IMR-90 (cell line): ENCODE results near the gene SPDEF.

Experiments used
- CEBPB ChIP-seq: IDR thresholded peaks from 2 replicates; pipeline ENCODE4 v1.6.1; 2012; ENCODE audit warnings: low read depth, low read length, improper control_type of control experiment
- CHD1 ChIP-seq: IDR thresholded peaks from 2 replicates; pipeline ENCODE4 v1.6.1; 2012; ENCODE audit warnings: low read depth, low read length, improper control_type of control experiment
- FOS ChIP-seq: fragments of 150-350 bp; IDR thresholded peaks from 2 replicates; pipeline ENCODE4 v1.6.1; 2016; ENCODE audit warnings: low read depth, low read length
- MAFK ChIP-seq: IDR thresholded peaks from 2 replicates; pipeline ENCODE4 v1.6.1; 2012; ENCODE audit warnings: low read depth, low read length, improper control_type of control experiment
- MAZ ChIP-seq: IDR thresholded peaks from 2 replicates; pipeline ENCODE4 v1.6.1; 2012; ENCODE audit warnings: low read depth, mild to moderate bottlenecking, low read length, improper control_type of control experiment, moderate library complexity, borderline replicate concordance
- MXI1 ChIP-seq: IDR thresholded peaks from 2 replicates; pipeline ENCODE4 v1.6.1; 2012; ENCODE audit warnings: low read depth, mild to moderate bottlenecking, low read length, moderate library complexity, borderline replicate concordance
- POLR2A ChIP-seq: IDR thresholded peaks from 2 replicates; pipeline ENCODE4 v1.6.1; 2012; ENCODE audit warnings: mild to moderate bottlenecking, low read depth, low read length
- RAD21 ChIP-seq: IDR thresholded peaks from 2 replicates; pipeline ENCODE4 v1.6.1; 2012; ENCODE audit warnings: low read length, improper control_type of control experiment
- RCOR1 ChIP-seq: IDR thresholded peaks from 2 replicates; pipeline ENCODE4 v1.6.1; 2012; ENCODE audit warnings: mild to moderate bottlenecking, low read length, improper control_type of control experiment; ENCODE audit not compliant: insufficient replicate concordance
- RFX5 ChIP-seq: IDR thresholded peaks from 2 replicates; pipeline ENCODE4 v1.8.0; 2012; ENCODE audit warnings: low read depth, mild to moderate bottlenecking, low read length, moderate library complexity
- TF ChIP-seq, protein P1 (sequence below): conservative IDR thresholded peaks from 2 replicates; pipeline ENCODE4 v1.5.1; 2012; ENCODE audit warnings: mild to moderate bottlenecking, low read depth, low read length, improper control_type of control experiment
- TF ChIP-seq, protein P2 (sequence below): fragments of 150-350 bp; IDR thresholded peaks from 2 replicates; pipeline ENCODE4 v1.6.1; 2017; ENCODE audit warnings: mild to moderate bottlenecking, antibody characterized with exemption, low read length, low read depth
- TF ChIP-seq, protein P3 (sequence below): fragments of 150-350 bp; IDR thresholded peaks from 2 replicates; pipeline ENCODE4 v1.6.1; 2016; ENCODE audit warnings: low read depth, mild to moderate bottlenecking, low read length, moderate library complexity, borderline replicate concordance

DNA sequence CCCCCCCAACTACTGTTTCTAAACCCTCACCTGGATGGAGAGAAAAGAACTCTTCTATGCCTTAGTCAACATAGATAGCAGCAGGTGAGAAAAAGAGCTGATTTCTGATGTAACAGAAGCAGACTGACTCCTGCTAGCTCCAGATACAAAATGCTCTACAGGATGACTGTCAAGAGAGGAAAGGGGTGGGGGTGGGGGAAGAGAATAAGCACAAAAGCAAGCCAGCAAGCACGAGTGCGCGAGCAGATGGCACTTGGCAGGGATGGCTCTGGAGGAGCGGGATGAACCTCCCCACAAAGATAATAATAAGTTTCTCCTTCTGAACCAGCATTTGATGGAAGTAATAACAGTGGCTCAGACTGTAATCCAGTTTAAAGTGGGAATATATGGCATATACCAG lies 45.6 kb upstream of the SPDEF start:
- no peak for TF ChIP-seq MAZ
- TF ChIP-seq, protein P1, sequence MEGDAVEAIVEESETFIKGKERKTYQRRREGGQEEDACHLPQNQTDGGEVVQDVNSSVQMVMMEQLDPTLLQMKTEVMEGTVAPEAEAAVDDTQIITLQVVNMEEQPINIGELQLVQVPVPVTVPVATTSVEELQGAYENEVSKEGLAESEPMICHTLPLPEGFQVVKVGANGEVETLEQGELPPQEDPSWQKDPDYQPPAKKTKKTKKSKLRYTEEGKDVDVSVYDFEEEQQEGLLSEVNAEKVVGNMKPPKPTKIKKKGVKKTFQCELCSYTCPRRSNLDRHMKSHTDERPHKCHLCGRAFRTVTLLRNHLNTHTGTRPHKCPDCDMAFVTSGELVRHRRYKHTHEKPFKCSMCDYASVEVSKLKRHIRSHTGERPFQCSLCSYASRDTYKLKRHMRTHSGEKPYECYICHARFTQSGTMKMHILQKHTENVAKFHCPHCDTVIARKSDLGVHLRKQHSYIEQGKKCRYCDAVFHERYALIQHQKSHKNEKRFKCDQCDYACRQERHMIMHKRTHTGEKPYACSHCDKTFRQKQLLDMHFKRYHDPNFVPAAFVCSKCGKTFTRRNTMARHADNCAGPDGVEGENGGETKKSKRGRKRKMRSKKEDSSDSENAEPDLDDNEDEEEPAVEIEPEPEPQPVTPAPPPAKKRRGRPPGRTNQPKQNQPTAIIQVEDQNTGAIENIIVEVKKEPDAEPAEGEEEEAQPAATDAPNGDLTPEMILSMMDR: no peak
- no peak for TF ChIP-seq RFX5
- TF ChIP-seq RCOR1: no peak
- no peak for TF ChIP-seq MXI1
- TF ChIP-seq RAD21: no peak
- TF ChIP-seq MAFK: no peak
- TF ChIP-seq POLR2A: no peak
- TF ChIP-seq CHD1: no peak
- TF ChIP-seq, protein P2, sequence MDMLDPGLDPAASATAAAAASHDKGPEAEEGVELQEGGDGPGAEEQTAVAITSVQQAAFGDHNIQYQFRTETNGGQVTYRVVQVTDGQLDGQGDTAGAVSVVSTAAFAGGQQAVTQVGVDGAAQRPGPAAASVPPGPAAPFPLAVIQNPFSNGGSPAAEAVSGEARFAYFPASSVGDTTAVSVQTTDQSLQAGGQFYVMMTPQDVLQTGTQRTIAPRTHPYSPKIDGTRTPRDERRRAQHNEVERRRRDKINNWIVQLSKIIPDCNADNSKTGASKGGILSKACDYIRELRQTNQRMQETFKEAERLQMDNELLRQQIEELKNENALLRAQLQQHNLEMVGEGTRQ: no peak
- no peak for TF ChIP-seq FOS
- TF ChIP-seq, protein P3, sequence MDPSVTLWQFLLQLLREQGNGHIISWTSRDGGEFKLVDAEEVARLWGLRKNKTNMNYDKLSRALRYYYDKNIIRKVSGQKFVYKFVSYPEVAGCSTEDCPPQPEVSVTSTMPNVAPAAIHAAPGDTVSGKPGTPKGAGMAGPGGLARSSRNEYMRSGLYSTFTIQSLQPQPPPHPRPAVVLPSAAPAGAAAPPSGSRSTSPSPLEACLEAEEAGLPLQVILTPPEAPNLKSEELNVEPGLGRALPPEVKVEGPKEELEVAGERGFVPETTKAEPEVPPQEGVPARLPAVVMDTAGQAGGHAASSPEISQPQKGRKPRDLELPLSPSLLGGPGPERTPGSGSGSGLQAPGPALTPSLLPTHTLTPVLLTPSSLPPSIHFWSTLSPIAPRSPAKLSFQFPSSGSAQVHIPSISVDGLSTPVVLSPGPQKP: no peak
- no peak for TF ChIP-seq CEBPB
